ENCODE data around the gene CARS1.

The CARS1 gene

DNA sequence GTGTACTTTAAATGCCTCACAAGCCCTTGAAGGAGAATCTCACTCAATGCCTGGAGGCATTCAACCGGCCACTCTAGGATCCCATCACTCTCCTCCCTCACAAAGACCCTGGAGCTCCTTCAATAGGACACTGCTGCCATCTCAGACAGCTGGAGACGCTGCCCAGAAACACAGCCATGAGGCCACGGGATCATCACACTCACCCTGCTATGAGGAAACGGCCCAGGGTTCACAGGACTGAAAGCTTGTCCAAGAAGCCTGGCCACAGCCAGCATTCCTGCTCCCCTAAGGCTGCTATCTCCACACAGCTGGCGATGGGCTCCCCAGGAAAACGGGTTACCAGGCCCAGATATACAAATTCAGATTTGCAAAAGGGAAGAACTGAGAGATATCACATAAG lies 13.2 kb downstream of the CARS1 start:
- Mint-ChIP-seq H3K9me3 (no peaks in the 10 kb centered on the region), H3K27ac (peak overlapping the region; percentile 42), H3K27me3 (no peaks in the 10 kb centered on the region), H3K36me3 (peaks cover 23 to 41% of the 10 kb centered on the region in 2 donors), H3K4me3 (no peak overlapping the region), H3K4me1 (peaks cover 11 to 19% of the 10 kb centered on the region in 2 donors)
- ATAC-seq (replicated peaks) (no peak), DNase-seq (no peak)

DNA sequence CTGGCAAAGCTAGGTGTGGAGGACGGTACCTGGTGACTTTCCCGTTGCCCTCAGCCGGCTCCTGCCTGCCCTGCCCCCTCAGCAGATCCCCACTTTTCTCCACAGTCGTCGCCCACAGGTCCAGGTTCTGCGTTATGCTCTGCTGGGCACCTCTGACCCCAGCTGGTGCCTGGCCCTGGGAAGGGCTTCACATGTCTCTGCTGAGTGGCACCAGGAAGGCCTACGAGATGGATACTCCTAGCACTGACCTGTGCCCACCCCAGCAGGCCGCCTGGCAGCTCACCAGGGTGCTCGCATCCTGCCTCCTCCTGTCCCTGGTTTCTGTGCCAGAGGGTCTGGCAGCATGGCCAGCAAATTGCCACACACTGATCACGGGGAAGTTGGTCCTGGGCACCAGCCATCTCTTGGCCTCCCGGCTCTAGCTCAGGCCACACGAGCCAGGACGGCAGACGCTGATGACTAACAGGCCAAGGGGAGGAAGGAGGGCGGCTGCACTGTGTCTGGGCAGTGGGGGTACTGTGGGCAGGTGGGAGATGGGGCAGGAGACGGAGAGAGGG lies 13.8 kb downstream of the CARS1 start:
- Mint-ChIP-seq H3K4me3 (no peak overlapping the region), H3K27ac (peak overlapping the region; percentile 42), H3K27me3 (no peaks in the 10 kb centered on the region), H3K9me3 (no peaks in the 10 kb centered on the region), H3K4me1 (peaks cover 11 to 19% of the 10 kb centered on the region in 2 donors), H3K36me3 (peaks cover 23 to 41% of the 10 kb centered on the region in 2 donors)
- DNase-seq (no peak), ATAC-seq (replicated peaks) (no peak)

DNA sequence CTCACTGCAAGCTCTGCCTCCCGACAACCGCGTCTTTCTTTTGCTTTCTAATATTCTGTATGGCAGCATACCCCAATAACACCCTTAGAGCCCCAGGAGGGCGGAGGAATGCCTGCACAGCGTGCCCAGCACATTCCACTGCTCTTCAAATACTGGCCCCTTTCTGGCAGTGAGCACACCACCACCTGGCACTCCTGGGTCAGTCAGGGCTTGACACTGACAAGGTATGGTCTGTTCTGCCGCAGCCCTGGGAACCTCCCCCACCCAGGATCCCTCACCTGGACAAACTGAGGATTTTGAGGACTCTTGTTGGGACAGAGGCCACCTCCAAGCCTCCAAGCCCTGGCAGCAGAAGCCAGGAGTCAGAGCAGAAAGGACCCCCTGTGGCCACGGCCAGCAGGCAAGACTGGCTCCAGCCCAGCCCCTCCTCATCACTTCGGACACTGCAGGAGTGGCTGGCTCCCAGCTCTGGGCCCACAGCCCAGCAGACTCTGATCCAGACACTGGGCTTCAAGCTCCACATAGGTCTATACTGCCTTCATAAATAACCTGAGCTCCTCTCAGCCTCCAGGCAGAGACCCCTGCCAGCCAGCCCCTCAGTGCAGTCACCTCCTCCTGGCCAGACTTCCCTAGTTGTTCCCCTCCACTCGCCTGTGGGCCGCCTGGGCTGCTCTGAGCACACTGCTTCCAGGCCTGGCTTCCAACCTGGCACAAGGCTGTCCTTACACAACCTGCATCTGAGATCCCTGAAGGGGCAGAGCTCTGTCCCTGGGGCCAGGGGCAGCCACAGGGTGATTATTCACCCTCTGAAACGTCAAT lies 14.5 kb downstream of the CARS1 start:
- Mint-ChIP-seq H3K27ac (no peak overlapping the region), H3K27me3 (no peaks in the 10 kb centered on the region), H3K4me1 (peaks cover 9 to 19% of the 10 kb centered on the region in 2 donors), H3K9me3 (no peaks in the 10 kb centered on the region), H3K36me3 (peaks cover 24 to 44% of the 10 kb centered on the region in 2 donors), H3K4me3 (no peak overlapping the region)
- ATAC-seq (replicated peaks), result no peak
- no peak for DNase-seq

DNA sequence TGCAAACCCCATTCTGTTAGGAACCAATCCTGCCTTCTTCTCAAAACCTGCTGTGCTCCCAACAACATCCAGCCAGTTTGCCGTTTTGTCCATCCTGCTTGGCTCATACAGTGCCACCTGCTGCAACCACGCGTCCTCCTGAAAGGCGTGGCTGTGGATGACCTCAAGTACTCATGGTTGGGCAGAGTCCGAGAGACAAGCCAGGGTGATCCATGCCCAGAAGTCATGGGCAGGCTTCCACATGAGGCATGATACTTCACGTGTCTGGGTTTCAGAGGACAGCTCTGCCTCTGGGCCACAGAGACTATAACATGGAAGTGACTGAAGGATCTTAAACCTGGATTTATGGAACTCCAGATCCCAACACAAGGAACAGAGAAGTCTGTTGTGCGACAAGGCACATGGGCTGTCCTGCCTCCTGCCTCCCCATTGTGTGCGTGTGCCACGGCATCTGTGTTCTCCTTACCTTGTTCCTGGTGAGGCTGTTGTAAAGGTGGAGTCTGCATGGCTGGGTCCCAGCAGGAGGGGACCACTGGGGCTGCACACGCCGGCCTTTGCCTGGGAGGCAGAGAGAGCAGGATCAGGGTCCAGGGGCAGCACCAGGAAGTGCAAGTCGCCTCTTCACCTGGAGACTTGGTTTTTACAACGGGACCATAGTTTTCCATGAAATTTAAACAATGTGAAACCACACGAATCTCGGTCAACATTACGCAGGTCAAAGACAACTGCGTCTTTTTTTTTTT lies 15.4 kb downstream of the CARS1 start:
- no peaks in the 10 kb centered on the region for H3K27me3 Mint-ChIP-seq
- no peak overlapping the region for H3K4me3 Mint-ChIP-seq
- peaks cover 29 to 51% of the 10 kb centered on the region in 2 donors for H3K36me3 Mint-ChIP-seq
- H3K27ac Mint-ChIP-seq, result peak overlapping the region; percentile 17
- peaks cover 14 to 26% of the 10 kb centered on the region in 2 donors for H3K4me1 Mint-ChIP-seq
- ATAC-seq (replicated peaks), result no peak
- DNase-seq, result no peak
- no peaks in the 10 kb centered on the region for H3K9me3 Mint-ChIP-seq

DNA sequence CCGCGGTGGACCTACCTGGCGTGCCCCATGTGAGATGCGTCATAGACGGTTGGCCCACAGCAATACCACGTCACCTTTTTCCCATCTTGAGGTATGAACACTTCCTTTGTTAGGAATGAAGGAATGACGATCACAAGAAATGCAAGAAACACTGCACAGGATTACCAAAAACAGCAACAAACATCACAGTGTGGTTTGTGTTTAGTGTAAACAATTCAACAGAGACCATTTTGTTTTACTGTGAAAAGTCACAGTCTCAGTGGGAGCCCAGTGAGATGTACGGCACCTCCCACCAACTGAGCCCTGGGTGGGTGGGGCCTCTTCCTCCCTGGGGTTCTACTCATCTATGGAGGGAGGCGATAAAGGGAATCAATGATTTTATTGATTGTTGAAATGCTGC lies 16.3 kb downstream of the CARS1 start:
- DNase-seq (no peak), ATAC-seq (replicated peaks) (no peak)
- H3K4me3 Mint-ChIP-seq, result no peak overlapping the region
- H3K4me1 Mint-ChIP-seq, result peaks cover 20 to 35% of the 10 kb centered on the region in 2 donors
- H3K9me3 Mint-ChIP-seq, result no peaks in the 10 kb centered on the region
- peaks cover 38 to 58% of the 10 kb centered on the region in 2 donors for H3K36me3 Mint-ChIP-seq
- H3K27me3 Mint-ChIP-seq, result no peaks in the 10 kb centered on the region
- H3K27ac Mint-ChIP-seq, result peak overlapping the region; percentile 7

DNA sequence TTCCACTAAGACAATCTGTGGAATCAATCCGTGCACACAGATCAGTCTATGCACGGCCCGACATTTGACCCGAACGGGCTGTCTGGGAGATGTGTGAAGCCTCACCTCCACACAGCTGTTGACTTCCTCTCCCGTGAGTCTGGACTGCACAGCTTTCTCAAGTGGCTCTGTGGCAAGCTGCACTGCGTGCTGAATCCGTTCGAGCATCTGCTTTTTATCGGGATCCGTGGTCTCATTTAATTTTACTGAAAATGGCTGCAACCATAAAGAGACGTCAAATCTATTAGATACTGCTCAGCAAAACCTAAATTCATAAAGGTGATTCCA lies 19.3 kb downstream of the CARS1 start:
- no peaks in the 10 kb centered on the region for H3K27me3 Mint-ChIP-seq
- no peaks in the 10 kb centered on the region for H3K9me3 Mint-ChIP-seq
- ATAC-seq (replicated peaks), result no peak
- no peak overlapping the region for H3K27ac Mint-ChIP-seq
- DNase-seq, result no peak
- H3K36me3 Mint-ChIP-seq, result peaks cover 41 to 59% of the 10 kb centered on the region in 2 donors
- H3K4me3 Mint-ChIP-seq, result no peak overlapping the region
- peaks cover 23 to 34% of the 10 kb centered on the region in 2 donors for H3K4me1 Mint-ChIP-seq

DNA sequence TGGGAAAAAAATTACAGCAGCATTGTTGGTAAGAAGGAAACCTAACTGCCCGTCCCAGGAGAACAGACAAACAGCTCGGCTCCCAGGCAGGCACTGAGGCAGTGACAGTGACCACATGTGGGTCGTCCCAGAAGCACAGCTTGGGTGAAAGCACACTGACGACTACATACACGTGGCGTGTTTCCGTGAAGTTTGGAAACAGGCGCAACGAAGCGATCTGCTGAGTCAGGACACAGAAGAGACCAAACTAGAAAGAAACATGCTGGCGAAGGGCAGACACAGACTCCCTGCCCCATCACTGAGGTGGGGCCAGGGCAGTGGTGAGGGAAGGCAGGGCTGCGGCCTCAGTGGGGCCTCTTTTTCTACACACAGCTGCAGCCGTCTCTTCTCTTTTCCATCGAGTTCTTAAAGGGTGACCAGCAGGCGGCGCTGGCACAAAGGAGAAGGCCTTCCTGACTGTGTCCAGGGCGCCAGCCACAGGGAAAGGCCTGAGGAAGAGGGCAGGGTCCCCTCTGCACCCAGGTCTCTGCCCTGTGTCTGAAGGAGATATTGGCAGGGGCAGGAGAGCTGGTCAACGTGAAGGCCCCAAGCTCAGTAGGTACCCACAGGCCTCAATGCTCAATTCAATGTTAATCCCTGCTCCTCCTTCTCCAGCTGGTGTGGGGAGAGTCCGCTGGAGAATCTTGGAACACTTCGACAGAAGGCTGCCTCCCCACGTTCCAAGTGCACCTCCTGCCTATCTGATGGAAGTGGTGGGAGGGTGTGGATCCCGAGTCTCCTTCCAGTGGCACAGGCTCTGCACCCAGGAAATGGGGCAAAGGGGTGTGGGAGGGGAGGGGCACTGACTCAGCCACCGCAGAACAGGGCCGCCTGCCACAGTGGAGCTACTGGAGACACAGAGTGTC lies 19.9 kb downstream of the CARS1 start:
- Mint-ChIP-seq H3K27me3 (no peaks in the 10 kb centered on the region), H3K4me1 (peaks cover 23 to 28% of the 10 kb centered on the region in 2 donors), H3K9me3 (no peaks in the 10 kb centered on the region), H3K4me3 (no peak overlapping the region), H3K36me3 (peaks cover 46 to 63% of the 10 kb centered on the region in 2 donors), H3K27ac (no peak overlapping the region)
- ATAC-seq (replicated peaks) (peak; percentile 59 to 63), DNase-seq (no peak)

DNA sequence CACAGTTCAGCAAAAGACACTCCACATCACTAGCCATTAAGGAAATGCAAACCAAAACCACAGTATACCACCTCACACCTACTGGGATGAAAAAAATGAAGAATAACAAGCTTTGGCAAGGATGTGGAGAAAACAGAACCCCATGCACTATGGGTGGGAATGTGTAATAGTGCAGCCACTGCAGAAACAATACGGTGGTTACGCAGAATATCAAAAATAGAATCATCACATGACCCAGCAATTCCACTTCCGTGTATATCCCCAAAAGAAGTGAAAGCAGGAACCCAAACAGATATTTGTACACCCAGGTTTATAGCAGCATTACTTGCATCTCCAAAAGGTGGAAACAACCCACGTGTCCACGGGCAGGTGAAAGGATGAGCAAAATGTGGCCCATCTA lies 20.8 kb downstream of the CARS1 start:
- Mint-ChIP-seq H3K36me3 (peaks cover 44 to 62% of the 10 kb centered on the region in 2 donors), H3K27me3 (no peaks in the 10 kb centered on the region), H3K9me3 (no peaks in the 10 kb centered on the region), H3K27ac (peak overlapping the region; percentile 79), H3K4me1 (peaks cover 24 to 30% of the 10 kb centered on the region in 2 donors), H3K4me3 (peak overlapping the region; percentile 7 to 50)
- ATAC-seq (replicated peaks) (peak; percentile 68 to 73), DNase-seq (no peak)

DNA sequence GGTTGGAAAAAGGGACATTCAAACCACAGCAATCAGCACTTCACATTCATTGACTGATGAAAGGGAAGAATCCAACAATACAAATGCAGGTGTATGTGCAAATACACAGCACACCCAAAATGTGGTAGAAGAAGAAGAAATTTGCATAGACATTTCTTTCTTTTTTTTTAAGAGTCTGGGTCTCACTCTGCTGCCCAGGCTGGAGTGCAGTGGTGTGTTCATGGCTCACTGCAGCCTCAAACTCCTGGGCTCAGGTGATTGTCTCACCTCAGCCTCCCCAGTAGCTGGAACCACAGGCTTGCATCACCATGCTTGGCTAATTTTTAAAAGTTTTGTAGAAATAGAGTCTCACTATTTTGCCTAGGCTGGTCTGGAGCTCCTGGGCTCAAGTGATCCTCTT lies 21.9 kb downstream of the CARS1 start:
- ATAC-seq (replicated peaks), result peak in 1 of 2 donors; percentile 34
- no peaks in the 10 kb centered on the region for H3K27me3 Mint-ChIP-seq
- no peak for DNase-seq
- H3K27ac Mint-ChIP-seq, result peak overlapping the region; percentile 79
- peaks cover 45 to 66% of the 10 kb centered on the region in 2 donors for H3K36me3 Mint-ChIP-seq
- H3K4me1 Mint-ChIP-seq, result peaks cover 31 to 40% of the 10 kb centered on the region in 2 donors
- no peaks in the 10 kb centered on the region for H3K9me3 Mint-ChIP-seq
- H3K4me3 Mint-ChIP-seq, result no peak overlapping the region

DNA sequence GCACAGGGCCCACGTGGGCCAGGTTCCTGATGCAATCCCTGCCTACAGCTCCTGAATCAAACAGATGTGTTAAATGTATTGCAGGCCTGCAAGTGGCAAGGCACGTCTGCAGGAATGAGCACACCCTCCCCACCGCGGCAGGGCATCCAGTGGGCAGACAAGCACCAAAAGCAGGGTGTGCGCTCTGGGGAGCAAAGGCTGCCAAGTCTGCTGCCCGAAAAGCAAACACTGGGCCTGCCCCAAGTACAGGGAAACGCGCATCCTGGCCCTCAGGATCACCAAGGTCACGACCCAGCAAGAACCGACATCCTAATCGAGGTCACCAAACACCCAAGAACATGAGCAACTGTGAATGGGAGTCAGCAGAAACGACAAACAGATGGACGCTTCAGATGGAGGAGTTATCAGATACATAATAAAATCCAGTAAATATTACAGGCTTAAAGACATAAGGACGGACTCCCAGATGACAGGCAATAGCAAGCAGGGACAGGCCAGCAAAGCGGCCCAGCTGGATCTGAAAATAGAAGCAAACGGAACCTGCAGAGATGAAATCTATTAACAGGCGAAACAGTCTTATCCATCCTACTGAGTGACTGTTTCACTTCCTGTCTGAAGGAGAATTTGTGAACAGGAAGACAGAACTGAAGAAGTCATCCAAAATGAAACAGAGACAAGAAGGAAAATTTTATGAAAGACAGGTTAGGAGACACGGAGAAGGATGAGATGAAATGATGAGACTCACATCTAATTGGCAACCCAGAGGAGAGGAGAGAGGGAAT lies 26.7 kb downstream of the CARS1 start:
- DNase-seq, result no peak

DNA sequence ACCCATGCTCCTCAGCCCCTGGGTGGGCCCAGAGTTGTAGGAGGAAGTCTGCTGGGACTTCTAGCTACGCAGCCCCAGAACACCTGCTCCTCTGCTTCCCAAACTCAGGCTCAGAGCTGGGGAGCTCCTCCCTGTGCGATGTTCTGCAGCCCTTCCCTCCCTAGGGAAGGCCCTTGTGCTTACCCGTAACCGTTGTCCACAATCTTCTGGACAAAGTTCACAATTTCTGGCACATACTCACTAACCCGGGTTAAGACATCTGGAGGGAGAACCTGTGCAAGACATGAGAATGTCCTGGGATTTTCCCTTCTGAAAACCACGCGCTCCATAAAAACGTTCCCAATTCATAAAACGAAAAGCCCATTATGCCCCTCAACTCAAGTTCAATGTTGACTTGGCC lies 28.4 kb downstream of the CARS1 start:
- H3K27ac Mint-ChIP-seq, result no peak overlapping the region
- no peak overlapping the region for H3K4me3 Mint-ChIP-seq
- H3K9me3 Mint-ChIP-seq, result no peaks in the 10 kb centered on the region
- no peaks in the 10 kb centered on the region for H3K27me3 Mint-ChIP-seq
- H3K4me1 Mint-ChIP-seq, result peaks cover 13 to 23% of the 10 kb centered on the region in 2 donors
- H3K36me3 Mint-ChIP-seq, result peaks cover 56 to 66% of the 10 kb centered on the region in 2 donors
- no peak for DNase-seq
- ATAC-seq (replicated peaks), result no peak

More for the DNA sequence above, 26.7 kb downstream of the CARS1 start:
- Mint-ChIP-seq H3K4me1 (peaks cover 18 to 31% of the 10 kb centered on the region in 2 donors), H3K27ac (no peak overlapping the region), H3K9me3 (no peaks in the 10 kb centered on the region), H3K4me3 (no peak overlapping the region), H3K27me3 (no peaks in the 10 kb centered on the region), H3K36me3 (peaks cover 57 to 70% of the 10 kb centered on the region in 2 donors)
- peak in 1 of 2 donors; percentile 25 for ATAC-seq (replicated peaks)

DNA sequence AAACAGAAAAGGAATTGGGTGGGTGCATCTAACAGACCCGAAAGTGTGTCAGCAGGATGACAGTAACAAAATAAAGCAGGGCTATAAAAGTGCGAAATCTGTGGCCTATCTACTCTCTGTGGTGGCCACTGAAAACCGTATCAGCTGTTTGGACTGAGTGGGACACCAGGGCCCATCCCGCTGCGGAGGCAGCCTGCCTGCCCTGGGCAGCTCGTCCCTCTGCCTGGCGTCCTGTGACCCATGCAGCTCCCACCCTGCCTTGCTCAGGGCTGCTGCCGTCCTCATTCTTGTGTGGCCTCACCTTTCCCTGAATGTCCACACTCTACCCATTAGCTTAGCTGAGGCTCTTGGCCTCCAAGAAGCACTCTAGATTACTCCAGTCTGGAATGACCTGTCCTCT lies 30.4 kb downstream of the CARS1 start:
- DNase-seq (no peak), ATAC-seq (replicated peaks) (no peak)
- Mint-ChIP-seq H3K4me1 (peaks cover 28 to 41% of the 10 kb centered on the region in 2 donors), H3K9me3 (no peaks in the 10 kb centered on the region), H3K27ac (no peak overlapping the region), H3K36me3 (peaks cover 64 to 71% of the 10 kb centered on the region in 2 donors), H3K27me3 (no peaks in the 10 kb centered on the region), H3K4me3 (no peak overlapping the region)

DNA sequence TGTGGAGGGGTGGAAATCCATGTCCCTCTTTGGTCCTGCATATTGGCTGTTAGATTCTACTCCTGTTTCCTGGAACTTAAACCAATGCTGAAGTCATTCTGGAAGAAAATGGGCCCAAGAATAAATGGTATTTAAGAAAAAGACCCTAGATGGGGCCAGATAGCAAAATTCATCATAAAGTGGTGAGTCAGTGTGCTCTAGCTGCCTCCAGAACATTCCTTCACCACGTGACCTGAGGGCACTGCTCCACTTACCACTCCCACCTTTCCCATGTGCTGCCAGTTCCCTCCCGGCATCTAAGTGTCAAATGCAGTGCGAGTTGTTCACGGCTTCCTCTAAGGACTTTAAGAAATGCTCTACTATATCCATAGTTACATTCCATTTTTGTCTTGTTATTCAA lies 34.2 kb downstream of the CARS1 start:
- no peaks in the 10 kb centered on the region for H3K9me3 Mint-ChIP-seq
- peak overlapping the region in 1 of 2 donors; percentile 33 for H3K4me3 Mint-ChIP-seq
- H3K27ac Mint-ChIP-seq, result peak overlapping the region; percentile 91
- H3K27me3 Mint-ChIP-seq, result no peaks in the 10 kb centered on the region
- peaks cover 21 to 23% of the 10 kb centered on the region in 2 donors for H3K4me1 Mint-ChIP-seq
- DNase-seq (no peak), ATAC-seq (replicated peaks) (no peak)
- H3K36me3 Mint-ChIP-seq, result peaks cover 52 to 67% of the 10 kb centered on the region in 2 donors
